Measurements from ENCODE around the gene PDK3.

DNA sequence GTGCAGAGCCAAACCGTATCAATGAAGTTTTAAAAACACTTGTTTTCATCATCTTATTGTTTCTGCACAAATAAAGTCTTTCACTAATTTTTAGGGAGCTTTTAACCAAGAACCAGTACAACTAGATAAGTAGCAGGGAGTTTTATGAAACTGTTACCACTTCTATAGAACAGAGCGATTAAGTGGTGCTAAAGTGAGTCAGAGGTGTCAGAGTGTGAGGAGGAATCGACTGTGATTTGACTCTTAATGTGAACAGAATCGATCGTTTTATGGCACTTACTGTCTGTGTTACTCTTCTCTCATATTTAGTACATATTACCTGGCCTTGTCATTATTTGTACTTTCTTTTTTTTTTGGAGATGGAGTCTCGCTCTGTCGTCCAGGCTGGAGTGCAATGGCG lies 43.3 kb downstream of the PDK3 start:
- TF ChIP-seq FOXA1 (IDR thresholded peaks at IDR 0.05) (no peak), ELF4 (IDR thresholded peaks at IDR 0.05) (no peak), FOXM1 (IDR thresholded peaks at IDR 0.05; ENCODE audit: borderline replicate concordance) (no peak)

Data from HEK293T (cell line).